Mucosa of descending colon (tissue), 3 donors: ENCODE results near the gene ARHGAP10. TPM values are rescaled to one million over a fixed set of nuclear protein-coding genes. Genes with fewer than 3 reads are reported as not detected.

ENCODE experiments used
- ATAC-seq: fragments of 200-7000 bp; cut with Tn5 transposase; one replicate; pipeline ENCODE4 v1.9.1; 2020; ENCODE audit warnings: mild to moderate bottlenecking, moderate library complexity
- DNase-seq, 3 donors: peaks; one replicate each; pipeline ENCODE4 v3.0.0-alpha.2; 2020
- H3K36me3 ChIP-seq: fragments of 200-600 bp; one replicate; pipeline ENCODE4 v1.8.0; 2021; ENCODE audit warnings: low read depth, mild to moderate bottlenecking
- H3K4me1 ChIP-seq: fragments of 200-600 bp; one replicate; pipeline ENCODE4 v1.8.0; 2021; ENCODE audit warnings: low read depth, mild to moderate bottlenecking
- H3K4me3 ChIP-seq: fragments of 200-600 bp; one replicate; pipeline ENCODE4 v1.8.0; 2021; ENCODE audit warnings: mild to moderate bottlenecking
- H3K9me3 ChIP-seq: fragments of 200-600 bp; one replicate; pipeline ENCODE4 v1.8.0; 2021; ENCODE audit warnings: mild to moderate bottlenecking
- CTCF ChIP-seq: fragments of 200-600 bp; IDR thresholded peaks from one replicate; pipeline ENCODE4 v1.8.0; 2022; ENCODE audit warnings: antibody characterized with exemption, mild to moderate bottlenecking
- intact Hi-C, 2 donors: fragments of 100-400 bp; cut with DNase I in 1 of 2; cut with micrococcal nuclease in 1 of 2; formaldehyde crosslinking; loops; one replicate each; pipeline versions ENCODE4 v1.11.0 to v1.11.1; 2022; cut with DNase I, micrococcal nuclease
- total RNA-seq, 3 donors: library from RNA; stranded (reverse); fragmentation: NEBNext Ultra II Directional in 2 of 3; extraction: Animal tissue kit (Norgen Biotek cat#: 25700) in 2 of 3; gene quantifications; one replicate each; pipeline versions ENCODE4 v1.2.1 to v1.2.4, GENCODE V29; 2021 to 2023
- donor health status: DM: no; HTN: no; CAD: no; lungs with moderate emphysema.
- donor health status: DM: no; HTN: no; CAD: no.
- donor health status: DM: no; HTN: yes; CAD: no.

The ARHGAP10 gene
- total RNA-seq, 3 donors from 2014 or later = 3.0 to 66.6 (median 8.1) TPM

- no peak for DNase-seq
- no peaks in the 10 kb centered on the region for H3K9me3 ChIP-seq
Observed at GRCh38 chr4:147938496-147938895, 206.6 kb downstream of the ARHGAP10 start.

GRCh38 chr4:147940171-147940570, 208.3 kb downstream of the ARHGAP10 start:
- ATAC-seq (no peak), DNase-seq (no peak)
- TF ChIP-seq CTCF = no peak
- Histone ChIP-seq H3K4me1 (no peaks in the 10 kb centered on the region), H3K36me3 (no peaks in the 10 kb centered on the region), H3K4me3 (no peak overlapping the region), H3K9me3 (no peaks in the 10 kb centered on the region)
- intact Hi-C loops = no loop called here

More at GRCh38 chr4:147938496-147938895, 206.6 kb downstream of the ARHGAP10 start:
- ATAC-seq = no peak
- intact Hi-C loops = no loop called here
- Histone ChIP-seq H3K36me3 (no peaks in the 10 kb centered on the region), H3K4me1 (no peaks in the 10 kb centered on the region), H3K4me3 (no peak overlapping the region)
- TF ChIP-seq CTCF = no peak

GRCh38 chr4:147941373-147941772, 209.5 kb downstream of the ARHGAP10 start:
- intact Hi-C loops = no loop called here
- no peaks in the 10 kb centered on the region for H3K4me1 ChIP-seq
- DNase-seq = no peak
- H3K4me3 ChIP-seq = no peak overlapping the region
- no peaks in the 10 kb centered on the region for H3K36me3 ChIP-seq
- no peaks in the 10 kb centered on the region for H3K9me3 ChIP-seq
- TF ChIP-seq CTCF = no peak
- ATAC-seq = no peak

- no peaks in the 10 kb centered on the region for H3K4me1 ChIP-seq
- H3K36me3 ChIP-seq = no peaks in the 10 kb centered on the region
- no peak for ATAC-seq
- TF ChIP-seq CTCF = no peak
- intact Hi-C loops = no loop called here
- DNase-seq = no peak
- no peaks in the 10 kb centered on the region for H3K9me3 ChIP-seq
- H3K4me3 ChIP-seq = no peak overlapping the region
Observed at GRCh38 chr4:147942729-147943128, 210.8 kb downstream of the ARHGAP10 start.

GRCh38 chr4:147943159-147943638, 211.3 kb downstream of the ARHGAP10 start:
- TF ChIP-seq CTCF = no peak
- no peaks in the 10 kb centered on the region for H3K4me1 ChIP-seq
- no peak for DNase-seq
- no peaks in the 10 kb centered on the region for H3K9me3 ChIP-seq
- H3K4me3 ChIP-seq = no peak overlapping the region
- intact Hi-C loops = no loop called here
- no peak for ATAC-seq
- no peaks in the 10 kb centered on the region for H3K36me3 ChIP-seq

- no peak for TF ChIP-seq CTCF
- DNase-seq (no peak), ATAC-seq (no peak)
- Histone ChIP-seq H3K4me1 (no peaks in the 10 kb centered on the region), H3K9me3 (no peaks in the 10 kb centered on the region), H3K4me3 (no peak overlapping the region), H3K36me3 (no peaks in the 10 kb centered on the region)
- intact Hi-C loops = no loop called here
Observed at GRCh38 chr4:147944249-147944648, 212.4 kb downstream of the ARHGAP10 start.
